Activated T-cell treated with anti-CD3 and anti-CD28 coated beads for 1 hour (primary cell): ENCODE measurements around the gene CD300A.
A peak's percentile ranks its signal among the peaks of the same experiment; 100 is the strongest.

Experiments used
- DNase-seq: peaks from one replicate; pipeline ENCODE4 v3.0.0-alpha.2; 2020; ENCODE audit warnings: low read depth

Gene CD300A

GRCh38 chr17:74466111-74466827 is at the start of gene CD300A:
Gene CD300A, plus strand, starts transcription at chr17:74466634. Its CDS starts 70 bp downstream, at chr17:74466704.
- DNase-seq: no peak

GRCh38 chr17:74417178-74418045 is 49.0 kb upstream of the CD300A start:
- DNase-seq: no peak

- DNase-seq: no peak
These were observed 46.5 kb upstream of the CD300A start for GRCh38 chr17:74419928-74420411.

GRCh38 chr17:74424117-74424516 is 42.3 kb upstream of the CD300A start:
- DNase-seq: no peak

GRCh38 chr17:74424657-74425056 is 41.8 kb upstream of the CD300A start:
- DNase-seq: no peak

GRCh38 chr17:74426551-74427047 is 39.8 kb upstream of the CD300A start:
- no peak for DNase-seq

- no peak for DNase-seq
These were observed 39.2 kb upstream of the CD300A start for GRCh38 chr17:74427048-74427762.

GRCh38 chr17:74427763-74428153 is 38.7 kb upstream of the CD300A start:
- no peak for DNase-seq

GRCh38 chr17:74429604-74430384 is 36.6 kb upstream of the CD300A start:
- no peak for DNase-seq

- no peak for DNase-seq
These were observed 36.1 kb upstream of the CD300A start for GRCh38 chr17:74430385-74430705.

GRCh38 chr17:74430706-74431567 is 35.5 kb upstream of the CD300A start:
- DNase-seq: no peak

- DNase-seq: peak; percentile 20
These were observed 34.6 kb upstream of the CD300A start, which contains the start of gene GPRC5C for GRCh38 chr17:74431568-74432423. Gene GPRC5C, plus strand, starts transcription at chr17:74432088. Its CDS starts 7,689 bp downstream, at chr17:74439777.

GRCh38 chr17:74432424-74432690 is 34.1 kb upstream of the CD300A start:
- DNase-seq: no peak

- DNase-seq: no peak
These were observed 33.6 kb upstream of the CD300A start for GRCh38 chr17:74432766-74433391.

GRCh38 chr17:74433421-74434121 is 32.9 kb upstream of the CD300A start:
- no peak for DNase-seq

- DNase-seq: no peak
These were observed 30.6 kb upstream of the CD300A start for GRCh38 chr17:74435775-74436359.

- DNase-seq: no peak
These were observed 28.7 kb upstream of the CD300A start for GRCh38 chr17:74437702-74438101.
